Measurements from ENCODE around the gene PPFIA1. TPM values are rescaled to one million over a fixed set of nuclear protein-coding genes. Genes with fewer than 3 reads are reported as not detected.

The PPFIA1 gene
- total RNA-seq, 4 donors from 2014 or later = 58.3 to 119 (median 84.7) TPM

DNA sequence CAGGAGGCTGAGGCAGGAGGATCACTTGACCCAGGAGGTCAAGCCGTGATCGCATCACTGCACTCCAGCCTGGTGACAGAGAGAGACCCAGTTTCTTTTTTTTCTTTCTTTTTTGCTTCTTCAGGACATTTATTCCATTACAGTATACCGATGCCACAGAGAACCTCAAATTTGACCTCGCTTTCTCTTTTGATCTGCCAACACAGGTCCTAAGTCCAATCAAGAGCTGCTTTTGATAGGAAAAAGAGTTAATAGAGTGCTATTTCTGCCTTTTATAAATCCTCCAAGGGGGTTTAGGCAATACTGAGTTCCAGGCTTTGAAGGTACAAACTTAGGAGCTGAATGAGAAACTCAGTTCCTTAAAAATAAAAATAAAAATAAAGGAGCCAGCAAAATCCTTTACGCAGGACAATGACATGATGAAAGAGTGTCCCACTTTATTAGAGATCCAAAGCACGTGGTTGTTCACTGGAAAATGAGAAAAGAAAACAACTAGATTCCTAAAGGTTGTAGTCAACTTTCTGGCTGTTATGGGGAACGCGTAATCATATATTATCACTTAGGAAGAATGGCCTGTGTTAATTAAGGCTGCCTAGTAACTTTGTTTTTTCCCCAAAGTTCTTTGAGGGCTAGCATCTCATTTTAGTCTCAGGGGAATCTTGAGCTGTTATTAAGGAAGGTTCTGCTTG is 40.2 kb upstream of the PPFIA1 start:
- no peak for DNase-seq (ENCODE audit: low spot score)
- TF ChIP-seq, protein P1, sequence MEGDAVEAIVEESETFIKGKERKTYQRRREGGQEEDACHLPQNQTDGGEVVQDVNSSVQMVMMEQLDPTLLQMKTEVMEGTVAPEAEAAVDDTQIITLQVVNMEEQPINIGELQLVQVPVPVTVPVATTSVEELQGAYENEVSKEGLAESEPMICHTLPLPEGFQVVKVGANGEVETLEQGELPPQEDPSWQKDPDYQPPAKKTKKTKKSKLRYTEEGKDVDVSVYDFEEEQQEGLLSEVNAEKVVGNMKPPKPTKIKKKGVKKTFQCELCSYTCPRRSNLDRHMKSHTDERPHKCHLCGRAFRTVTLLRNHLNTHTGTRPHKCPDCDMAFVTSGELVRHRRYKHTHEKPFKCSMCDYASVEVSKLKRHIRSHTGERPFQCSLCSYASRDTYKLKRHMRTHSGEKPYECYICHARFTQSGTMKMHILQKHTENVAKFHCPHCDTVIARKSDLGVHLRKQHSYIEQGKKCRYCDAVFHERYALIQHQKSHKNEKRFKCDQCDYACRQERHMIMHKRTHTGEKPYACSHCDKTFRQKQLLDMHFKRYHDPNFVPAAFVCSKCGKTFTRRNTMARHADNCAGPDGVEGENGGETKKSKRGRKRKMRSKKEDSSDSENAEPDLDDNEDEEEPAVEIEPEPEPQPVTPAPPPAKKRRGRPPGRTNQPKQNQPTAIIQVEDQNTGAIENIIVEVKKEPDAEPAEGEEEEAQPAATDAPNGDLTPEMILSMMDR (IDR thresholded peaks at IDR 0.05) = no peak
- no peak for ATAC-seq (ENCODE audit: low FRiP score)

DNA sequence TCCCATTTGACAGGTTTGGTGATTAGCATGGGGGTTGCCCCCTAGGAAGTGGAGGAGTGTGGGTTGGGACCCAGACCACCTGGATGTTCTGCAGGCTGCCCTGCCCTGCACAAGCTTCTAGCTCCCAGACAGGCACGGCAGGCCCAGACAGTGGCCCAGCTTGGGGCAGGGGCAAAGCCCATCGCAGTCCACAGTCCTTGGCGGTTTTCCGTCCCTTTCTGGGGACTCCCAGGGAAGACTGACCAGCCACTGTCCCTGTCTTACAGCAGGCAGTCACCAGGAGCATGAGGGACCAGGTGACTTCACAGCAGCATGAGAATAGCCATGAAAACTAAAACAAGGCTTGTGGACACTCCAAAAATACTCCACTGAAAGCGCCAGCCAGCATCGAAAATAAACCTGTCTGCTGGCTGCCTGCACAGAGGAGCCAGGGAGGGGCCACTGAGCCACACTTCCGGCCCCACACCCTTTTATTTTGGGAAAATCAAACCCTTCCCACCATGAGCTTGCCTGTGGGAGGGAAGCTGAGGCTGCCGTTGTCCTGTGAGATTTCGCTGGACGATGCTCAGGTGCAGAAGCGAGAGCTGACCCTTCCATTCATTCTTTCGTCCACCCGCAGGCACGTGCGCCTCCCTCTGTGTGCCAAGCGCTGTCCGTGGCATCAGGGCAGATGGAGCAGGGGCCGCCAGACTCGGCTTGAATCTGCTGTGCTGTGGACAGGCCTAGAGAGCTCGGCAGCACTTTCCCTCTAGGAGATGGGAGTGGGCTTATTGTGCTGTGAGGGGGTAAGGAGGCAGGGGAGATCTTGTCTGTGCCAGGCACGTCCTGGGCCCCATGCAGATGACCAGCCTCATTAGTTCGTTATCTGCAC is 39.4 kb upstream of the PPFIA1 start:
- DNase-seq (ENCODE audit: low spot score) = no peak
- no peak for ATAC-seq (ENCODE audit: low FRiP score)
- TF ChIP-seq, protein P1 (IDR thresholded peaks at IDR 0.05) = no peak

DNA sequence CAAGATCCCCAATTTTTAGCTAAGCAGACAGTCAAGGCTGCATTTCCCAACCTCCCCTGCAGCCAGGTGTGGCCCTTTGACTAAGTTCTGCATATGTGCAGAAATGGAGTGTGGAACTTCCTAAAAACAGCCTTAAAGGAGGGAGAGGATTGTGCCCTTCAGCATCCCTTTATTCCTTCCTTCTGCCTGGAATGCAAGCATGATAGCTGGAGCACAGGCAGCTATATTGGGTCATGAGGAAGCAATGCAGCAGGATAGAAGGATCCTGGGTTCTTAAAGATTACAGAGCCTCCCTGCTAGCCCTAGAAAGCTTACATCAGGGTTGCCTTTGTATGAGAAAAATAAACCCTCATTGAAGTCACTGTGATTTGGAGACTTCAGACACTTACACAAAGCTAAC is 37.5 kb upstream of the PPFIA1 start:
- DNase-seq (ENCODE audit: low spot score) = no peak
- TF ChIP-seq, protein P1 (IDR thresholded peaks at IDR 0.05) = no peak
- ATAC-seq (ENCODE audit: low FRiP score) = no peak

DNA sequence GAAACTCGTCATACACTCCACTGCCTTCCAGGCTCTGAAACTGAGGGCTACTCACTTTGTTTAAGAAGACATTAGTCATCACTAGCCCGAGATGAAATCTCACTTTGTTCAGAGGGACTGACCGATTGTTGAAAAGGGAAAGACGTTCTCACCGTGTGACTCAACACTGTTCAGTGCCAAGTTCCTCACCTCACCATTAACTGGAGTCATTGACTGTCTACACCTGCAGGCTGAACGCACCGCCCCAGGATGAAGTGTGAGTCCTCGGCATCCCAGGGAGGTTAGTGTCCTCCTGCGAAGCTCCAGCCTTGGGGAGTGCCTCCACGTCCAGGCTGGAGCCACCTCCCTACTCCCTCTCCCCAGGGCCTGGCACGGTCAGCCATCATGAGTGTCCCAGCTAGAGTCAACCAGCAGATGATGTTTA is 37.0 kb upstream of the PPFIA1 start:
- ATAC-seq (ENCODE audit: low FRiP score) = peak; percentile 53
- TF ChIP-seq, protein P1 (IDR thresholded peaks at IDR 0.05) = no peak

DNA sequence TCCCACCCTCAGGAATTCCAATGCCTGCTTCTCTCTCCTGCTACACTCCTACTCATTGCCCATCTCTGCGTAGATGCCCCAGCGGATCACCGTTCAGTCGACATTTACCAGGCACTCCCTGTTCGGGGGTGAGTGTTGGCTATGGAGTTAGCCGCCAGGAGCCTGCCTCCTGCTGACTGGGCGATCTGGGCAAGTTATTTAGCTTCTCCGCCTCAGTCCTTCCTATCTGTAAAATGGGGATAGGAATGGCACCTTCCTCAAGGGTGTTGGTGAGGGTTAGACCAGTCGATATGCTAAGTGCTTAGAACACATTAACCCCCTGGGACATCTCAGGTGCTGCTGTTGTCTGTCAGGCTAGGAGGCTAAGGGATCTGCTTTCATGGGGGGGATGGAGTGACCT is 36.5 kb upstream of the PPFIA1 start:
- no peak for DNase-seq (ENCODE audit: low spot score)
- TF ChIP-seq, protein P1 (IDR thresholded peaks at IDR 0.05) = no peak
- peak; percentile 19 for ATAC-seq (ENCODE audit: low FRiP score)

More for the DNA sequence above, 37.0 kb upstream of the PPFIA1 start:
- DNase-seq (ENCODE audit: low spot score) = no peak

DNA sequence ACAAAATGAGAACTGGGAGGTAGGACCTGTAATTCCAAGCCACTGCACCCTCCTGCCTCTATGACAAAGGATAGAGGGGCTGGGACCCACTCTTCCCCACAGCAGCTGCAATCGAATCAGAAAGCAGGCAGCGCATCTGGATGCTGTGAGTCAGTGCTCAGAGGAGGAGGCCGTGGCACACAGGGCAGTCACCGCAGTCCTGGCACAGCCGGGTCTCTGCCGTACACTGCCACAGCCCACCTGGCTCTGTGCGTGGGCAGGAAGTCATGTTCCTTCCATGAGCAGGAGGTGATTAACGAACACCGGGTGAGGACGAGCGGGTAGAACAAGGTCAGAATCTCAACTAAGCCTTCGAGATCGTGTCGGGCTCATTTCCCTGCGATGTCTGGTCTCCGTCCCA is 30.2 kb upstream of the PPFIA1 start:
- TF ChIP-seq, protein P1 (IDR thresholded peaks at IDR 0.05) = no peak
- ATAC-seq (ENCODE audit: low FRiP score) (no peak), DNase-seq (ENCODE audit: low spot score) (no peak)

Measured in omental fat pad (tissue), 4 donors.